NCI-H2227 (cell line): ENCODE measurements around the gene USE1.
"Not testable (repeated sequence)": the region's sequence is repeated elsewhere in the genome, so short reads cannot be mapped to it uniquely, and the experiment has no call there.

Source experiments
- DNase-seq: peaks from one replicate; lab custom pipeline; 2025; ENCODE audit not compliant: unreplicated experiment; lab: John Stamatoyannopoulos, UW

USE1 gene, protein sequence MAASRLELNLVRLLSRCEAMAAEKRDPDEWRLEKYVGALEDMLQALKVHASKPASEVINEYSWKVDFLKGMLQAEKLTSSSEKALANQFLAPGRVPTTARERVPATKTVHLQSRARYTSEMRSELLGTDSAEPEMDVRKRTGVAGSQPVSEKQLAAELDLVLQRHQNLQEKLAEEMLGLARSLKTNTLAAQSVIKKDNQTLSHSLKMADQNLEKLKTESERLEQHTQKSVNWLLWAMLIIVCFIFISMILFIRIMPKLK

DNA sequence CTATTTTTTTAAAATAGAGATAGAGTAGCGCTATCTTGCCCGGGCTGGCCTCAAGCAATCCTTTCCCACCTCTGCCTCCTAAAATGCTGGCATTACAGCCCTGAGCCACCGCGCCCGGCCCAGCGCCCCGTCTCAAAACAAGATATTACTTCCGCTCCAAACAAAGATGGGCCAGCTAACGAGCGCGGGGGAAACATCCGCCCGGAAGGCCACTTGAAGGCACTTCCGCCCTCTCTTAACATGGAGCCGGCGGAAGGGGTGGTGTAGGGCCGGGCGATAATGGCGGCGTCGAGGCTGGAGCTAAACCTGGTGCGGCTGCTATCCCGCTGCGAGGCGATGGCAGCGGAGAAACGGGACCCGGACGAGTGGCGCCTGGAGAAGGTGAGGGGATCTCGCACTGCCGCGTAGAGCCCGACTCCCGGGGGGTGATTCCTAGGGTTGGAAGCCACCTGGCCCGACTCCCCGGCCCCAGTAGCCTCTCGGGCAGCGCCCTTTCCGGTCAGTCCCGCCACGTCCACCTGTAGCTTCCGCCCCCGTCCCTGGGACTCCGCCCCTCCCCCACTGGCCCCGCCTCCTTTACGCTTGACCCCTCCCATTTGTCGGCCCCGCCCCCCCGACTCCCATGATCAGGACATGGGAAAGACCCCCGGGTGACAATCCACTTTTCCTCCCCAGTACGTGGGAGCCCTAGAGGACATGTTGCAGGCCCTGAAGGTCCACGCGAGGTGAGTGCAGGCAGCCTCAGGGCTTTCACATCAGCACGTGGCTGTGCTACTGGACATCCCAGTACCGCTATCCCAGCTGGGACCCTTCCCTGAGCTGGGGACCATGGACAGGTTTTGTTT is at the start of gene USE1:
Gene USE1, plus strand, starts transcription at position 231 of the 845 bp plus-strand sequence. Its CDS starts 49 bp downstream, at position 280.
- peak; percentile 92 for DNase-seq

GRCh38 chr19:17165715-17166114 is 49.4 kb upstream of the USE1 start:
- DNase-seq, result no peak

DNA sequence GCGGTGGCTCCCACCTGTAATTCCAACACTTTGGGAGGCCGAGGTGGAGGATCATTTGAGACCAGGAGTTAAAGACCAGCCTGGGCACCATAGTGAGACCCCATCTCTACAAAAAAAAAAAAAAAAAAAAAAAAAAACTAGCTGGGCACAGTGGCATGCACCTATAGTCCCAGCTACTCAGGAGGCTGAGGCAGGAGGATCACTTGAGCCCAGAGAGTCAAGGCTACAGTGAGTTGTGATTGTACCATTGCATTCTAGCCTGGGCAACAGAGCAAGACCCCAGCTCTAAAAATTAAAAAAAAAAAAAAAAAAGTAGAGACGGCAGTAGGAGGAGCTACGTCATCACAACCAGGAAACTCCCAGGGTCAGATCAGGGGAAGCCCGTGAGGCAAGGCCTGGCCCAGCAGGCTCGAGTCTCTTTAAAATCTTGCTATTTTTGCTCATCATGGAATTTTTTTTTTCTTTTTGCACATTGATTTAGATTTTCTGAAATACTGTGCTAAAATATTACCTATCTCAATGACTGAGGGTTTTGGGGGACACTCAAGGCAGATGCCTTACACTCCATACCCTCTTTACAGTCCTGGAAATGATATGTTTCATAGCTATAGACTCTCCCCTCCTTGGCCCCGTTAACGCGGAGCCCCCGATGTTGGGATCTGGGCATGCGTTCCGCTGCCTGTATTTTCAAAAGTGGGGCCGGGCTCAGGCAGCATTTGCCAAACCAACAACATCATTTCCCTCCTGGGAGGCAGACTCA is 44.4 kb upstream of the USE1 start:
- DNase-seq, result no peak

- DNase-seq, result no peak
These were observed 43.3 kb upstream of the USE1 start for GRCh38 chr19:17171874-17172273.

DNA sequence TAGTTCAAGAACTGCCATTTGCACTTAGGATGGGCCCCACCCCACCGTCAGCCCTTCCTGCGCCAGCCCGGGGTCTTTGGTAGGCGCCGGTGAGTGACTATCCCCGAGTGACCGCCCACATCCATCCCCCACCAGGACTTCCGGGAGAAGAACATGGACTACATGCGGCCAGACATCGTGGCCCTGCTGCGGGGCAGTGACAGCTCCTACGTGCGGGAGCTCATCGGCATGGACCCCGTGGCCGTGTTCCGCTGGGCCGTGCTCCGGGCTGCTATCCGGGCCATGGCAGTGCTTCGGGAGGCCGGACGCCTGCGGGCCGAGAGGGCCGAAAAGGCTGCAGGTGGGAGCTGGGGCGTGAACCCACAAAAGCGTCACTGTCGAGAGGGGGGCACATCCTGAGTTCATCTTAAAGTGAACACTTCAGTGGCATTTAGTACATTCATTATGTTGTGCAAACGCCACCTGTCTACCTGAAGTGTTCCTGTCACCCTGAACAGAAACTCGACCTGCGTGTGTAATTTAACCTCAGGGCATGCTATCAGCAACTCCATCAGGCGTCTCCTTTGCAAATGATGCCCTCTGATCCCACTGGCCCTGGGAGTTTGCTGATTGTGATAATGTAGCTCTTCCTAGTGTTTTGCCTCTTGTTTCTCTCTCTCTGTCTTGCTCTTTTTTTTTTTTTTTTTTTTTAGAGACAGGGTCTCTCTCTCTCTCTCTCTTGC is 42.4 kb upstream of the USE1 start:
- DNase-seq, result no peak

DNA sequence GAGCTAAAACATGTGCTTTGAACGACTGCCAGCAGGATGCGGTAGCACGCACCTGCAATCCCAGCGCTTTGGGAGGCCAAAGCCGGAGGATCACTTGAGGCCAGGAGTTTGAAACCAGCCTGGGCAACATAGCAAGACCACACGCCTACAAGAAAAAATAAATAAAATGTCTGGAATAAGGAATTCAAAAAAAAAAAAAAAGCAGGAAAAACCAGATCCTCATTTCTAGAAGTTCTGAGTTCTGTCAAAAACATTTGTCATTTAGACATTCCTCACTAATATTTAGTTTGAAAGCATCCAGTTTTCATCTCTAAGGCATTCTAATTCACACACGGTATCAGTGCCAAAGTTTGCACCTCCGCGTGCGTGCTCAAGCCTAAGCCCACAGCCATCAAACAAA is 36.9 kb upstream of the USE1 start:
- no peak for DNase-seq

- DNase-seq, result no peak
These were observed 34.0 kb upstream of the USE1 start for GRCh38 chr19:17180997-17181702.

DNA sequence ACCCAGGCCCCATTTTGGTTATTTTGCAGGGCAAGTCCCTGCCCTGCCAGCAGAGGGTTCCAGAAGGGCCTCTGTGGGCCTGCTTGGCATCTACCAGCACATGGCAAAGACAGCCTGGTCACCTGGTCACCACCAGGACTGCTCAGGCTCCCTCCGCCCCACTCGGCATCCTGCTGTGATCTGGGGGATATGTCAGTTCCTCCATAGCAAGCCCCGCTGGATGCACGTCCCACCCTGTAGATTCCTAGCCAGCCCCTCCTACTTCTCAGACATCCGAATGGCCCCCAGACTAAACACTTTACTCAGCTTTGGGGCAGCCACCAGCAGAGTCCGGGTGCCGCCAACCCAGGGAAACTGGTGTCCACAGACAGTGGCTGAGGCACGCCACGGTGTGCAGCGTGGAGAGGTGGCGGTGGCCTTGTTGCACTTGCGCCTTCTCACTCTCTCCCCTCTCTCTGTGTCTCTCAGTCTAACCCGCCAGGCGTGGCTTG is 31.8 kb upstream of the USE1 start:
- no peak for DNase-seq

DNA sequence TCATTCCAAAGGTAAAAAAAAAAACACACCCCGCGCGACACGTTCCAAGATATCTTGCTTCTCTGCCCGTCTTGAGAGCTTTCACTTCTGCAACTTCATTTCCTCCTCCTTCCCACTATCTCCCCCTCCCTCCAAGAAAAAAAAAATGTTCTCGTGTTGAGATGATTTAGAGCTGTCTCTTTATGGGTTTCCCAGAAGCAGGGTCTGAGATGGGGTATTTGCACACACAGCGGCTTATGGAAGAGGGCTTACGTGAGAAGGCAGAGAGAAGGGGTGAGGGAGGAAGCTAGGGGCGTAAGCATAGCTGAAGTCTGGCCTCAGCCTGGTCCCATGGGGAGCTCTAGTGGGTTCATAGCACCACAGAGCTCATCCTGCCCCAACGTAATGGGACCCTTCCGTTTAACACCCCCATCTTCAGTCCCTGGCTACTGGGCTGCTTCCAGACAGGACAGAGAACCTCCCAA is 31.3 kb upstream of the USE1 start:
- no peak for DNase-seq

DNA sequence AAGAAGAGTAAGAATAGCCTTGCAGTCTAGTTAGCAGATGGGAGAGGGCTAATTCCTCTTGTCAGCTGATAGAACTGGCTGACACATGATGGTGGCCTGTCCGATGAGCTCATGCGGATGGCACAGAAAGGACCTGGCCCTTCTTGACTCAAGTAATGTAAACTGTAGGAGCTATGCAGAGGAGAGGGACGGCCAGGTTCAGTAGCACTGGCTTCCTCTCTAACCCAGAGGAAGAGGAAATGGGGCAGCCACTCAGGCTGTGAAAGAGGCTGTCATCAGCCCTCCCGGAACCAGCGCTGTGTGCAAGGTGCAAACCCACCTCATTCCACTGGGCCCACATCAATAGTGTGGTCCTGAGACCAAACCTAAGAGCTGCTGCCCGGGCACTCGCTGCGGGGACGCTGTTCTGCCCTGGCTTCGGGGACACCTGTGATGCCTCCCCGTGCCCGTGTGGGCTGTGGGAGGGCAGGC is 30.8 kb upstream of the USE1 start:
- DNase-seq, result no peak

- DNase-seq, result no peak
These were observed 29.6 kb upstream of the USE1 start for GRCh38 chr19:17185590-17185989.

- DNase-seq, result not testable (repeated sequence)
These were observed 23.4 kb upstream of the USE1 start for GRCh38 chr19:17191736-17192135.

- no peak for DNase-seq
These were observed 22.4 kb upstream of the USE1 start for GRCh38 chr19:17192751-17193150.

GRCh38 chr19:17194608-17195007 is 20.5 kb upstream of the USE1 start:
- DNase-seq, result no peak

DNA sequence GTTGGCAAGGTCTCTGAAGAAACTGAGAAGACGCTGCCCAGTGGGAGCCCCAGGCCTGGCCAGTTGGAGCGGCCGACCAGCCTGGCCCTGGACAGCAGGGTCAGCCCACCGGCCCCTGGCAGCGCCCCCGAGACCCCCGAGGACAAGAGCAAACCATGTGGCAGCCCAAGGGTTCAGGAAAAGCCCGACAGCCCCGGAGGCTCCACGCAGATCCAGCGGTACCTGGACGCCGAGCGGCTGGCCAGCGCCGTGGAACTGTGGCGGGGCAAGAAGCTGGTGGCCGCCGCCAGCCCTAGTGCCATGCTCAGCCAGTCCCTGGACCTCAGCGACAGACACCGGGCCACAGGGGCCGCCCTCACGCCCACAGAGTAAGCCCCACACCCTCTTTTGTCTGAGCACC is 20.1 kb upstream of the USE1 start:
- DNase-seq, result no peak

GRCh38 chr19:17196610-17197009 is 18.5 kb upstream of the USE1 start:
- no peak for DNase-seq

DNA sequence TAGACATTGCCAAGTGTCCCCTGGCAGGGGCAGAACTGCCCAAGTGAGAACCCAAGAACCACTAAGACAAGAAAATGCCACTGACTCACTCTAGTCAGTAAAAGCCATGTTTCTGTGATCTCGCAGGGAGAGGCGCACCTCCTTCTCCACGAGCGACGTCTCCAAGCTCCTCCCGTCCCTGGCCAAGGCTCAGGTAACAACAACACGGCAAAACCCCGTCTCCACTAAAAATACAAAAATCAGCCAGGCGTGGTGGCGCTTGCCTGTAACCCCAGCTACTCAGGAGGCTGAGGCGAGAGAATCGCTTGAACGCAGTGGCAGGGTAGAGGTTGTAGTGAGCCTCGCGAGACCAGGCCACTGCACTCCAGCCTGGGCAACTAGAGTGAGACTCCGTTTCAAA is 17.5 kb upstream of the USE1 start:
- DNase-seq, result no peak

GRCh38 chr19:17200408-17201079 is 14.6 kb upstream of the USE1 start:
- no peak for DNase-seq

- no peak for DNase-seq
These were observed 12.9 kb upstream of the USE1 start for GRCh38 chr19:17202249-17202648.
